GM12878 (cell line): Measurements from ENCODE around the gene ZNF827. TPM values are rescaled to one million over a fixed set of nuclear protein-coding genes. Genes with fewer than 3 reads are reported as not detected.

Source experiments
- ATAC-seq: fragments of 200-7000 bp; cut with Tn5 transposase; 3 replicates; pipeline ENCODE4 v1.9.1; 2020; ENCODE audit warnings: mild to moderate bottlenecking, moderate library complexity
- BruUV-seq: library from RNA; stranded (reverse); fragments of 400-500 nt; replicated peaks from 2 replicates; lab custom pipeline; 2021; lab: Mats Ljungman, UMichigan
- CTCF ChIA-PET: fragments of 300-600 bp; sonication (Branson Sonifier 250); formaldehyde crosslinking; extraction: SDS; loops from one replicate; lab custom pipeline; 2021; ENCODE audit warnings: inconsistent platforms; lab: Yijun Ruan, JAX
- POLR2A ChIA-PET: fragments of 350-600 bp; formaldehyde crosslinking; extraction: SDS; loops from one replicate; lab custom pipeline; 2021; ENCODE audit warnings: inconsistent platforms; lab: Charles Lee
- RAD21 ChIA-PET: fragments of 300-600 bp; sonication (Branson Sonifier 250); formaldehyde crosslinking; loops from one replicate; lab custom pipeline; 2023; ENCODE audit warnings: antibody characterized with exemption; ENCODE audit not compliant: unreplicated experiment; lab: Charles Lee
- SMC1A ChIA-PET: fragments of 300-600 bp; sonication (Branson Sonifier 250); formaldehyde crosslinking; loops from one replicate; lab custom pipeline; 2023; ENCODE audit not compliant: unreplicated experiment, uncharacterized antibody; lab: Charles Lee
- DNase-seq: peaks from one replicate; pipeline ENCODE4 v3.0.0-alpha.2; 2011; ENCODE audit warnings: low read depth, low spot score
- FAIRE-seq: peaks from 3 replicates; lab custom pipeline; 2011; peaks lifted over from hg19 to GRCh38; lab: Jason Lieb, UNC
- H2AFZ ChIP-seq: 2 replicates; pipeline ENCODE4 v1.6.0; 2011; ENCODE audit warnings: low read depth, low read length, control low read depth; ENCODE audit not compliant: control insufficient read depth
- H3K27ac ChIP-seq: 2 replicates; pipeline ENCODE4 v1.5.1; 2011; ENCODE audit warnings: control low read depth; ENCODE audit not compliant: control insufficient read depth, insufficient read depth
- H3K27me3 ChIP-seq, 2 experiments: replicated peaks in 1 of 2; 2 replicates each; pipeline versions ENCODE4 v1.6.0 to v1.6.1; 2011; ENCODE audit warnings: low read length in 1 of 2; ENCODE audit not compliant: control insufficient read depth in 2 of 2, insufficient read depth in 2 of 2
- H3K36me3 ChIP-seq, 2 experiments: 2 replicates each; pipeline ENCODE4 v1.5.1; 2011; ENCODE audit warnings: low read length in 1 of 2; ENCODE audit not compliant: control insufficient read depth in 2 of 2, insufficient read depth in 2 of 2
- H3K4me1 ChIP-seq: 2 replicates; pipeline ENCODE4 v1.6.1; 2011; ENCODE audit warnings: mild to moderate bottlenecking, low read length, moderate library complexity, mixed read lengths; ENCODE audit not compliant: control insufficient read depth, insufficient read depth
- H3K4me2 ChIP-seq: 2 replicates; pipeline ENCODE4 v1.6.0; 2011; ENCODE audit warnings: control low read depth; ENCODE audit not compliant: control insufficient read depth, insufficient read depth
- H3K4me3 ChIP-seq: fragments of 200-600 bp; sonication (generic); 2 replicates; pipeline ENCODE4 v1.5.1; 2016
- H3K79me2 ChIP-seq: 2 replicates; pipeline ENCODE4 v1.6.0; 2011; ENCODE audit warnings: low read length; ENCODE audit not compliant: control insufficient read depth, insufficient read depth
- H3K9ac ChIP-seq: 2 replicates; pipeline ENCODE4 v1.8.0; 2011; ENCODE audit warnings: low read length, control low read depth, mixed read lengths; ENCODE audit not compliant: control insufficient read depth, insufficient read depth
- H3K9me3 ChIP-seq: replicated peaks from 3 replicates; pipeline ENCODE4 v1.5.1; 2011; ENCODE audit warnings: mild to moderate bottlenecking, low read length; ENCODE audit not compliant: control insufficient read depth, insufficient read depth
- H4K20me1 ChIP-seq: 2 replicates; pipeline ENCODE4 v1.6.0; 2011; ENCODE audit not compliant: control insufficient read depth, insufficient read depth
- ATF7 ChIP-seq: fragments of 450-650 bp; IDR thresholded peaks from 2 replicates; pipeline ENCODE4 v1.6.1; 2016; ENCODE audit warnings: low read depth, mild to moderate bottlenecking
- CHD1 ChIP-seq: IDR thresholded peaks from 2 replicates; pipeline ENCODE4 v1.6.1; 2012; ENCODE audit warnings: low read depth, low read length, improper control_type of control experiment
- EZH2 ChIP-seq: IDR thresholded peaks from 2 replicates; pipeline ENCODE4 v1.6.1; 2012; ENCODE audit warnings: low read depth, mild to moderate bottlenecking, control low read depth, inconsistent platforms, low read length, borderline replicate concordance; ENCODE audit not compliant: control insufficient read depth
- HDAC2 ChIP-seq: fragments of 200-600 bp; sonication (generic); IDR thresholded peaks from 2 replicates; pipeline ENCODE4 v1.6.1; 2017
- JUNB ChIP-seq: IDR thresholded peaks from 2 replicates; pipeline ENCODE4 v1.6.1; 2016; ENCODE audit warnings: antibody characterized with exemption, mild to moderate bottlenecking
- MLLT1 ChIP-seq: fragments of 450-650 bp; IDR thresholded peaks from 2 replicates; pipeline ENCODE4 v1.6.1; 2016; ENCODE audit warnings: mild to moderate bottlenecking
- MTA2 ChIP-seq: fragments of 450-650 bp; IDR thresholded peaks from 2 replicates; pipeline ENCODE4 v1.6.1; 2016; ENCODE audit warnings: low read depth, mild to moderate bottlenecking, moderate library complexity
- RELA ChIP-seq: fragments of 450-650 bp; IDR thresholded peaks from 2 replicates; pipeline ENCODE4 v1.8.0; 2014; ENCODE audit warnings: borderline replicate concordance; ENCODE audit not compliant: partially characterized antibody
- SP1 ChIP-seq: IDR thresholded peaks from one replicate; pipeline ENCODE4 v1.6.1; 2011; ENCODE audit warnings: low read depth, low read length
- STAT3 ChIP-seq: IDR thresholded peaks from 2 replicates; pipeline ENCODE4 v1.6.1; 2011; ENCODE audit warnings: low read depth, low read length, improper control_type of control experiment
- SUPT20H ChIP-seq: IDR thresholded peaks from 2 replicates; pipeline ENCODE4 v1.6.1; 2011; ENCODE audit warnings: low read depth, mild to moderate bottlenecking, low read length, moderate library complexity, borderline replicate concordance; ENCODE audit not compliant: control insufficient read depth
- ZBTB4 ChIP-seq: fragments of 450-650 bp; formaldehyde crosslinking; IDR thresholded peaks from 2 replicates; pipeline ENCODE4 v1.4.0; 2022; ENCODE audit warnings: mild to moderate bottlenecking, moderate library complexity
- in situ Hi-C: fragments of 300-500 bp; cut with MboI; formaldehyde crosslinking; loops from 9 replicates; pipeline ENCODE4 v1.14.3; 2018; ENCODE audit warnings: mixed read lengths
- intact Hi-C: fragments of 100-400 bp; cut with micrococcal nuclease; formaldehyde crosslinking; loops from one replicate; pipeline ENCODE4 v1.14.2; 2022; ENCODE audit not compliant: unreplicated experiment
- polyA plus RNA-seq, 11 experiments: library from polyadenylated mRNA; depleted of rRNA in 4 of 11; unstranded in 6 of 11; stranded (reverse) in 5 of 11; fragments of >200 nt; fragmentation: Nextera tagmentation in 4 of 11; fragmentation: Illumina TruSeq in 1 of 11; extraction: Ambion mirVana in 4 of 11; extraction: Trizol in 1 of 11; gene quantifications; 1 replicate in 1 of 11; 2 replicates in 10 of 11; pipeline versions ENCODE4 v1.2.1 to v1.2.3, GENCODE V29; 2011 to 2016; ENCODE audit warnings: inconsistent platforms in 2 of 11, missing spikeins in 2 of 11, low read depth in 1 of 11
- total RNA-seq, 4 experiments: library from RNA; depleted of rRNA in 3 of 4; stranded (reverse); fragments of >200 nt in 3 of 4; fragmentation: Illumina TruSeq in 1 of 4; extraction: Trizol in 1 of 4; gene quantifications; 2 replicates each; pipeline versions ENCODE4 v1.2.1 to v1.2.3, GENCODE V29; 2013 to 2021

ZNF827 gene
- total and polyA plus RNA-seq, 10 of the 15 experiments (the other 5 are each of a cell fraction or from before 2014, with no cell fraction given) = 3.8 to 31.5 (median 13.6) TPM

- SMC1A ChIA-PET = interaction anchor here (1.2 to 3.5 kb wide), 9 partner anchors 9 to 244 kb away, joined by 3 to 9 read pairs (median 5); no protein-coding TSS in a partner anchor
- POLR2A ChIA-PET = no interaction called here
- BruUV-seq = no TSS peak
- Histone ChIP-seq H3K4me1 (peaks cover 49% of the 10 kb centered on the region), H3K4me3 (no peak overlapping the region), H3K27me3 (no peaks in the 10 kb centered on the region), H4K20me1 (no peaks in the 10 kb centered on the region), H3K27ac (no peak overlapping the region), H3K9ac (no peak overlapping the region), H3K4me2 (no peak overlapping the region), H2AFZ (no peak overlapping the region), H3K79me2 (peaks cover 36% of the 10 kb centered on the region), H3K9me3 (no peaks in the 10 kb centered on the region), H3K36me3 (peaks cover 0 to 13% of the 10 kb centered on the region in 2 experiments; a peak in 2 of 4 replicates)
- DNase-seq (no peak), ATAC-seq (no peak), FAIRE-seq (no peak)
- no peak for TF ChIP-seq RELA
- TF ChIP-seq CHD1 = no peak
- no peak for TF ChIP-seq HDAC2
- TF ChIP-seq SP1 = no peak
- no peak for TF ChIP-seq SUPT20H
- no peak for TF ChIP-seq JUNB
- TF ChIP-seq MTA2 = no peak
- TF ChIP-seq MLLT1 = no peak
- TF ChIP-seq STAT3 = no peak
- TF ChIP-seq ZBTB4 (CRISPR knock-in tag) = no peak
- no peak for TF ChIP-seq EZH2
- no peak for TF ChIP-seq ATF7
- CTCF ChIA-PET = interaction anchor here (1.1 to 1.7 kb wide), 5 partner anchors 10 to 244 kb away, joined by 3 to 6 read pairs (median 5); no protein-coding TSS in a partner anchor
- in situ Hi-C loops (no loop called here), intact Hi-C loops (no loop called here)
- RAD21 ChIA-PET = no interaction called here
Observed at GRCh38 chr4:145867406-145867805, 71.2 kb downstream of the ZNF827 start.
